ENCODE results near the gene TAS2R13.

Gene TAS2R13

GRCh38 chr12:10863512-10864218, 45.7 kb downstream of the TAS2R13 start:
- no peak for DNase-seq

DNA sequence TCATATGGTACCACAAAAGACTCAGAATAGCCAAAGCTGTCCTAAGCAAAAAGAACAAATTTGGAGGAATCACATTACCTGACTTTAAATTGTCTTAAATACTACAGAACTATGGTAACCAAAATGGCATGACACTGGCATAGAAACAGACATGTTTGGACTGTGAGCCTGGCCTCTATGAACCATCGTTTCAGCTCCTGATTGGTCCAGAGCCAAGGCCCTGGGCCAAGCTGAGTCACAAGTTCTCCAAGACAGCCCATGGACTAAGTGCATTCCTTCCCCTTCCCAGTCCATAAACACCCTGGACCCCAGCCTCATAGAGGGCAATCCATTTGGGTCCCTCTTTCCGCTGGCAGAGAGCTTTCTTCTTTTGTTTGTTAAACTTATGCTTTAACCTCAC, 48.0 kb downstream of the TAS2R13 start:
- no peak for DNase-seq
